WERI-Rb-1 (cell line): ENCODE measurements around the gene KCNA3.

ENCODE experiments used
- DNase-seq: peaks from one replicate; pipeline ENCODE4 v3.0.0-alpha.2; 2020
- H3K27ac ChIP-seq: fragments of 250-450 bp; sonication (Bioruptor Pico); 2 replicates; pipeline ENCODE4 v1.5.1; 2020; ENCODE audit warnings: mild to moderate bottlenecking, moderate library complexity
- H3K27me3 ChIP-seq: fragments of 250-450 bp; sonication (Bioruptor Pico); 2 replicates; pipeline ENCODE4 v1.5.1; 2021; ENCODE audit warnings: mild to moderate bottlenecking, low read depth, moderate library complexity; ENCODE audit not compliant: insufficient read depth, severe bottlenecking
- H3K36me3 ChIP-seq: fragments of 250-450 bp; sonication (Bioruptor Pico); 2 replicates; pipeline ENCODE4 v1.5.1; 2020; ENCODE audit warnings: mild to moderate bottlenecking, moderate library complexity
- H3K4me3 ChIP-seq: 2 replicates; pipeline ENCODE4 v1.5.1; 2011; ENCODE audit warnings: low read depth, mild to moderate bottlenecking, control low read depth, low read length
- H3K9me3 ChIP-seq: fragments of 250-450 bp; sonication (Bioruptor Pico); 2 replicates; pipeline ENCODE4 v1.5.1; 2021; ENCODE audit warnings: mild to moderate bottlenecking, moderate library complexity; ENCODE audit not compliant: severe bottlenecking
- CTCF ChIP-seq: IDR thresholded peaks from 2 replicates; pipeline ENCODE4 v1.5.1; 2011; ENCODE audit warnings: low read depth, mild to moderate bottlenecking, control low read depth, inconsistent platforms, low read length

The KCNA3 gene

GRCh38 chr1:110674337-110675059 is at the start of gene KCNA3:
TSS of gene KCNA3 (minus strand) at chr1:110674940. CDS start at chr1:110674809, 131 bp downstream.
- TF ChIP-seq CTCF: no peak
- no peaks in the 10 kb centered on the region for H3K36me3 ChIP-seq
- H3K27ac ChIP-seq: peak within 1 kb of the TSS; percentile 68
- H3K9me3 ChIP-seq: peaks cover 5% of the 10 kb centered on the region
- no peaks in the 10 kb centered on the region for H3K27me3 ChIP-seq
- H3K4me3 ChIP-seq: peak within 1 kb of the TSS; percentile 55
- DNase-seq: no peak

- Histone ChIP-seq H3K36me3 (no peaks in the 10 kb centered on the region), H3K9me3 (no peaks in the 10 kb centered on the region), H3K27ac (no peak overlapping the region), H3K27me3 (no peaks in the 10 kb centered on the region), H3K4me3 (no peak overlapping the region)
- TF ChIP-seq CTCF: no peak
- DNase-seq: no peak
Observed at GRCh38 chr1:110722807-110723206, 48.1 kb upstream of the KCNA3 start.

- Histone ChIP-seq H3K4me3 (no peak overlapping the region), H3K27me3 (no peaks in the 10 kb centered on the region), H3K27ac (no peak overlapping the region), H3K36me3 (no peaks in the 10 kb centered on the region), H3K9me3 (no peaks in the 10 kb centered on the region)
- no peak for DNase-seq
- no peak for TF ChIP-seq CTCF
Observed at GRCh38 chr1:110719908-110720307, 45.2 kb upstream of the KCNA3 start.

- Histone ChIP-seq H3K36me3 (no peaks in the 10 kb centered on the region), H3K27ac (no peak overlapping the region), H3K27me3 (no peaks in the 10 kb centered on the region), H3K9me3 (no peaks in the 10 kb centered on the region), H3K4me3 (no peak overlapping the region)
- DNase-seq: no peak
- TF ChIP-seq CTCF: no peak
Observed at GRCh38 chr1:110718452-110718851, 43.7 kb upstream of the KCNA3 start.

- DNase-seq: peak; percentile 52
- TF ChIP-seq CTCF: 0 out of 2 replicates have a peak, but pooled peaks have one; percentile 7
- no peaks in the 10 kb centered on the region for H3K27me3 ChIP-seq
- peak overlapping the region; percentile 7; the same call in 1 of the 2 replicates for H3K4me3 ChIP-seq
- H3K9me3 ChIP-seq: no peaks in the 10 kb centered on the region
- peak overlapping the region; percentile 49 for H3K27ac ChIP-seq
- H3K36me3 ChIP-seq: no peaks in the 10 kb centered on the region
Observed at GRCh38 chr1:110717179-110717578, 42.4 kb upstream of the KCNA3 start.
